K562 (cell line): Measurements from ENCODE around the gene MRPL38. TPM values are rescaled to one million over a fixed set of nuclear protein-coding genes. Genes with fewer than 3 reads are reported as not detected.

Experiments
- CBX8 ChIP-seq: fragments of 200-600 bp; sonication (generic); IDR thresholded peaks from 2 replicates; pipeline ENCODE4 v1.6.1; 2012; ENCODE audit warnings: borderline replicate concordance, mixed run types, low read depth, mild to moderate bottlenecking, moderate library complexity, mixed read lengths, low read length, control low read depth, inconsistent platforms; ENCODE audit not compliant: poor library complexity, severe bottlenecking; ENCODE audit errors: extremely low read depth
- CREB3L1 ChIP-seq: fragments of 450-650 bp; IDR thresholded peaks from 2 replicates; pipeline ENCODE4 v1.6.1; 2014; ENCODE audit warnings: low read depth, mild to moderate bottlenecking, moderate library complexity, borderline replicate concordance
- CXXC5 ChIP-seq: fragments of 250-450 bp; sonication (Bioruptor Pico); IDR thresholded peaks from 2 replicates; pipeline ENCODE4 v1.8.0; 2022; ENCODE audit warnings: inconsistent platforms, mild to moderate bottlenecking, moderate library complexity
- HNRNPK ChIP-seq: fragments of 200-400 bp; formaldehyde crosslinking; IDR thresholded peaks from one replicate; pipeline ENCODE4 v1.6.1; 2018; ENCODE audit warnings: mild to moderate bottlenecking, low read depth, low read length; ENCODE audit not compliant: poor library complexity, severe bottlenecking
- KDM1A ChIP-seq, 2 experiments: fragments of 450-650 bp; IDR thresholded peaks; 2 replicates each; pipeline ENCODE4 v1.6.1; 2016; ENCODE audit warnings: mild to moderate bottlenecking in 2 of 2
- KLF6 ChIP-seq: fragments of 250-450 bp; sonication (Bioruptor Pico); IDR thresholded peaks from 2 replicates; pipeline ENCODE4 v1.4.0; 2020; ENCODE audit warnings: mild to moderate bottlenecking, moderate library complexity, borderline replicate concordance
- MXI1 ChIP-seq: IDR thresholded peaks from 2 replicates; pipeline ENCODE4 v1.6.1; 2011; ENCODE audit warnings: low read depth, mild to moderate bottlenecking, improper control_type of control experiment, low read length
- NBN ChIP-seq: fragments of 450-650 bp; IDR thresholded peaks from 2 replicates; pipeline ENCODE4 v1.6.1; 2016; ENCODE audit warnings: low read depth, mild to moderate bottlenecking
- OTX1 ChIP-seq: fragments of 450-650 bp; formaldehyde crosslinking; IDR thresholded peaks from 2 replicates; pipeline ENCODE4 v1.4.0; 2022; ENCODE audit warnings: mild to moderate bottlenecking
- RBBP5 ChIP-seq: fragments of 200-600 bp; sonication (generic); IDR thresholded peaks from 2 replicates; pipeline ENCODE4 v1.6.1; 2012; ENCODE audit warnings: borderline replicate concordance, mild to moderate bottlenecking, low read length, control low read depth, inconsistent platforms; ENCODE audit not compliant: insufficient read depth, poor library complexity, severe bottlenecking
- RBM22 ChIP-seq: fragments of 200-400 bp; formaldehyde crosslinking; IDR thresholded peaks from 2 replicates; pipeline ENCODE4 v1.6.1; 2018; ENCODE audit warnings: low read length, low read depth; ENCODE audit not compliant: poor library complexity, severe bottlenecking
- SMARCA4 ChIP-seq: fragments of 450-650 bp; IDR thresholded peaks from 2 replicates; pipeline ENCODE4 v1.6.1; 2016
- SMARCA5 ChIP-seq: fragments of 450-650 bp; IDR thresholded peaks from 2 replicates; pipeline ENCODE4 v1.6.1; 2016
- XRCC3 ChIP-seq: fragments of 450-650 bp; IDR thresholded peaks from 2 replicates; pipeline ENCODE4 v1.6.1; 2017; ENCODE audit warnings: mild to moderate bottlenecking, moderate library complexity
- ZC3H4 ChIP-seq: sonication (generic); formaldehyde crosslinking; IDR thresholded peaks from 2 replicates; pipeline ENCODE4 v1.9.0; 2021; ENCODE audit warnings: missing genetic modification reagents, borderline replicate concordance
- ZKSCAN3 ChIP-seq: fragments of 250-450 bp; sonication (Bioruptor Pico); IDR thresholded peaks from 2 replicates; pipeline ENCODE4 v1.4.0; 2020
- ZNF217 ChIP-seq: sonication (generic); formaldehyde crosslinking; IDR thresholded peaks from 2 replicates; pipeline ENCODE4 v1.8.0; 2022; ENCODE audit warnings: mild to moderate bottlenecking, missing genetic modification reagents
- ZNF316 ChIP-seq: fragments of 450-650 bp; IDR thresholded peaks from 2 replicates; pipeline ENCODE4 v1.6.1; 2016
- ZNF436 ChIP-seq: fragments of 250-450, 450-650 bp; sonication (Bioruptor Pico); formaldehyde crosslinking; IDR thresholded peaks from 2 replicates; pipeline ENCODE4 v1.7.0; 2020; ENCODE audit warnings: mild to moderate bottlenecking
- ZNF57 ChIP-seq: fragments of 450-650 bp; formaldehyde crosslinking; IDR thresholded peaks from 2 replicates; pipeline ENCODE4 v1.4.0; 2020; ENCODE audit warnings: mild to moderate bottlenecking, moderate library complexity
- ZNF696 ChIP-seq: fragments of 250-450 bp; sonication (Bioruptor Pico); conservative IDR thresholded peaks from 2 replicates; pipeline ENCODE4 v1.4.0; 2020; ENCODE audit warnings: mild to moderate bottlenecking, moderate library complexity
- ZNF707 ChIP-seq: fragments of 250-450 bp; sonication (Bioruptor Pico); conservative IDR thresholded peaks from 2 replicates; pipeline ENCODE4 v1.8.0; 2022; ENCODE audit warnings: inconsistent platforms, mild to moderate bottlenecking, moderate library complexity
- ZNF79 ChIP-seq: fragments of 250-450 bp; sonication (Bioruptor Pico); IDR thresholded peaks from 2 replicates; pipeline ENCODE4 v1.4.0; 2020; ENCODE audit warnings: low read depth, mild to moderate bottlenecking, moderate library complexity
- polyA plus RNA-seq, 8 experiments: library from polyadenylated mRNA; depleted of rRNA in 4 of 8; stranded (reverse) in 5 of 8; unstranded in 3 of 8; fragments of >200 nt; fragmentation: Nextera tagmentation in 2 of 8; fragmentation: Illumina TruSeq in 1 of 8; extraction: Ambion mirVana in 2 of 8; extraction: Trizol in 1 of 8; gene quantifications; 2 replicates each; pipeline versions ENCODE4 v1.2.1 to v1.2.3, GENCODE V29; 2011 to 2014; ENCODE audit warnings: inconsistent platforms in 1 of 8, missing spikeins in 1 of 8
- total RNA-seq, 7 experiments: library from RNA; depleted of rRNA in 6 of 7; stranded (reverse); fragments of >200 nt in 6 of 7; fragmentation: Illumina TruSeq in 2 of 7; extraction: Trizol in 2 of 7; gene quantifications; 2 replicates each; pipeline versions ENCODE4 v1.2.1 to v1.2.3, GENCODE V29; 2011 to 2021; ENCODE audit warnings: low replicate concordance in 1 of 7
- TF ChIP-seq, protein P1 (sequence below): fragments of 250-450 bp; sonication (Bioruptor Pico); IDR thresholded peaks from 2 replicates; pipeline ENCODE4 v1.9.0; 2021; ENCODE audit warnings: mild to moderate bottlenecking, inconsistent platforms

MRPL38 gene
- total and polyA plus RNA-seq, 9 of the 15 experiments (the other 6 are each of a cell fraction or from before 2014, with no cell fraction given): 4.5 to 154 (median 48.5) TPM

DNA sequence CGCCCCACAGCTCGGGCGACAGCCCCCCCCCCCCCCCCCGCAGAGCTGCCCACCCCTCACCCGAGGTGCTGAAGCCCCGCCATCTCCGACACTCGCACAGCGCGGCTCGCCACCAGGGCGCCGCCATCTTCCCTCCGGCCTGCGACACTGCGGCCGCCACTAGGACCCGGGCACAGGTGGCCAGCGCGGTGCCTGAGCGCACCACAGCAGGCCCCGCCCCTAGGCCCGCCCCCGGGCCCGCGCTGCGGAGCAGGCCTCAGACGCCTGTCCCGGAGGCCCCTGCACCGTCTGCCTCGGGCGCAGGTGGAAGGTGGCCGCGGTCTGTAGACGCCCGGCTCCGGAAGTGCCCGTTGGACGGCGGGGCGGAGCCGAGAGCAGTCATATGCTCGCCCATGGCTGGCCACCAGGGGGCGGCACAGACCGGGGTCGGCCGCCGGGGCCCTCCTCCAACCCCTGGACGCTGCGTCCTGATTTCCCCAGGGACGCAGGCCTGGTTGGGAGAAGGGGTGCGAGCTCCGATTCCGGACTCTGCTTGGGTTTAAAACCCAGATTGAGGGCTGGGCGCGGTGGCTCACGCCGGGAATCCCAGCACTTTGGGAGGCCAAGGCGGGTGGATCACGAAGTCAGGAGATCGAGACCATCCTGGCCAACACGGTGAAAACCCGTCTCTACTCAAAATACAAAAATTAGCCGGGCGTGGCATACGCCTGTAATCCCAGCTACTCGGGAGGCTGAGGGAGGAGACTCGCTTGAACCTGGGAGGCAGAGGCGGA lies at the start of gene MRPL38 (continued):
- TF ChIP-seq CREB3L1 (peak; percentile 53; the same call in 1 of the 2 replicates), ZC3H4 (CRISPR knock-in tag) (no peak), ZNF436 (CRISPR knock-in tag) (no peak), SMARCA4 (no peak), HNRNPK (peak; percentile 62), OTX1 (no peak), ZNF57 (CRISPR knock-in tag) (no peak), SMARCA5 (no peak), NBN (peak; percentile 57), ZNF696 (CRISPR knock-in tag) (no peak), RBBP5 (peak; percentile 82), KDM1A (IDR thresholded peaks at IDR 0.05) (peak; percentile 78 to 81), ZNF79 (CRISPR knock-in tag) (no peak), ZNF316 (no peak), ZKSCAN3 (CRISPR knock-in tag) (no peak), CXXC5 (CRISPR knock-in tag) (peak; percentile 93), CBX8 (no peak), ZNF707 (CRISPR knock-in tag) (no peak), ZNF217 (CRISPR knock-in tag) (no peak), XRCC3 (no peak), MXI1 (no peak; the same call in 1 of the 2 replicates), RBM22 (no peak), KLF6 (CRISPR knock-in tag) (peak; percentile 24; the same call in 1 of the 2 replicates)
- TF ChIP-seq, protein P1, sequence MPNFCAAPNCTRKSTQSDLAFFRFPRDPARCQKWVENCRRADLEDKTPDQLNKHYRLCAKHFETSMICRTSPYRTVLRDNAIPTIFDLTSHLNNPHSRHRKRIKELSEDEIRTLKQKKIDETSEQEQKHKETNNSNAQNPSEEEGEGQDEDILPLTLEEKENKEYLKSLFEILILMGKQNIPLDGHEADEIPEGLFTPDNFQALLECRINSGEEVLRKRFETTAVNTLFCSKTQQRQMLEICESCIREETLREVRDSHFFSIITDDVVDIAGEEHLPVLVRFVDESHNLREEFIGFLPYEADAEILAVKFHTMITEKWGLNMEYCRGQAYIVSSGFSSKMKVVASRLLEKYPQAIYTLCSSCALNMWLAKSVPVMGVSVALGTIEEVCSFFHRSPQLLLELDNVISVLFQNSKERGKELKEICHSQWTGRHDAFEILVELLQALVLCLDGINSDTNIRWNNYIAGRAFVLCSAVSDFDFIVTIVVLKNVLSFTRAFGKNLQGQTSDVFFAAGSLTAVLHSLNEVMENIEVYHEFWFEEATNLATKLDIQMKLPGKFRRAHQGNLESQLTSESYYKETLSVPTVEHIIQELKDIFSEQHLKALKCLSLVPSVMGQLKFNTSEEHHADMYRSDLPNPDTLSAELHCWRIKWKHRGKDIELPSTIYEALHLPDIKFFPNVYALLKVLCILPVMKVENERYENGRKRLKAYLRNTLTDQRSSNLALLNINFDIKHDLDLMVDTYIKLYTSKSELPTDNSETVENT (CRISPR knock-in tag): peak; percentile 60; the same call in 1 of the 2 replicates
- TF ChIP-seq, all 486 proteins: peak for 147
